HG03095 (cell line): ENCODE data around the gene INTS6L.

ENCODE experiments used
- ATAC-seq: cut with Tn5 transposase; IDR thresholded peaks from one replicate; pipeline ENCODE4 v1.9.1; 2021; ENCODE audit warnings: moderate library complexity; ENCODE audit not compliant: unreplicated experiment

INTS6L gene

GRCh38 chrX:135520553-135521404, at the start of gene INTS6L:
TSS of gene INTS6L (plus strand) at chrX:135520660. CDS start at chrX:135520993, 333 bp downstream.
- peak; percentile 77 for ATAC-seq

GRCh38 chrX:135476378-135476777, 44.1 kb upstream of the INTS6L start:
- no peak for ATAC-seq

GRCh38 chrX:135477576-135477975, 42.9 kb upstream of the INTS6L start:
- ATAC-seq: no peak

- no peak for ATAC-seq
These were observed 40.4 kb upstream of the INTS6L start for GRCh38 chrX:135480076-135480475.

- no peak for ATAC-seq
These were observed 38.7 kb upstream of the INTS6L start for GRCh38 chrX:135481696-135482179.

- ATAC-seq: no peak
These were observed 35.7 kb upstream of the INTS6L start for GRCh38 chrX:135484641-135485289.

GRCh38 chrX:135489542-135489941, 30.9 kb upstream of the INTS6L start:
- peak; percentile 90 for ATAC-seq

GRCh38 chrX:135490979-135491514, 29.4 kb upstream of the INTS6L start:
- ATAC-seq: no peak

GRCh38 chrX:135494453-135494852, 26.0 kb upstream of the INTS6L start:
- ATAC-seq: no peak

GRCh38 chrX:135497736-135498135, 22.7 kb upstream of the INTS6L start:
- ATAC-seq: no peak

- ATAC-seq: no peak
These were observed 22.2 kb upstream of the INTS6L start for GRCh38 chrX:135498236-135498635.

GRCh38 chrX:135505351-135505750, 15.1 kb upstream of the INTS6L start:
- no peak for ATAC-seq

- no peak for ATAC-seq
These were observed 10.6 kb upstream of the INTS6L start for GRCh38 chrX:135509885-135510284.

- no peak for ATAC-seq
These were observed 7.8 kb upstream of the INTS6L start for GRCh38 chrX:135512508-135513129.

- no peak for ATAC-seq
These were observed 7.3 kb upstream of the INTS6L start for GRCh38 chrX:135513130-135513515.

- no peak for ATAC-seq
These were observed 4.1 kb upstream of the INTS6L start for GRCh38 chrX:135516376-135516775.

GRCh38 chrX:135518161-135518560, 2.3 kb upstream of the INTS6L start:
- no peak for ATAC-seq

GRCh38 chrX:135520022-135520552, 373 bp upstream of the INTS6L start:
- no peak for ATAC-seq

- peak; percentile 61 for ATAC-seq
These were observed 1.1 kb downstream of the INTS6L start for GRCh38 chrX:135521405-135522131.

GRCh38 chrX:135522132-135522530, 1.7 kb downstream of the INTS6L start:
- no peak for ATAC-seq
